Measurements from ENCODE around the gene CENPB. TPM values are rescaled to one million over a fixed set of nuclear protein-coding genes. Genes with fewer than 3 reads are reported as not detected.
A peak's percentile ranks its signal among the peaks of the same experiment; 100 is the strongest.

CENPB gene
- total RNA-seq, 3 donors from 2014 or later: 71.7 to 114 (median 75.0) TPM

DNA sequence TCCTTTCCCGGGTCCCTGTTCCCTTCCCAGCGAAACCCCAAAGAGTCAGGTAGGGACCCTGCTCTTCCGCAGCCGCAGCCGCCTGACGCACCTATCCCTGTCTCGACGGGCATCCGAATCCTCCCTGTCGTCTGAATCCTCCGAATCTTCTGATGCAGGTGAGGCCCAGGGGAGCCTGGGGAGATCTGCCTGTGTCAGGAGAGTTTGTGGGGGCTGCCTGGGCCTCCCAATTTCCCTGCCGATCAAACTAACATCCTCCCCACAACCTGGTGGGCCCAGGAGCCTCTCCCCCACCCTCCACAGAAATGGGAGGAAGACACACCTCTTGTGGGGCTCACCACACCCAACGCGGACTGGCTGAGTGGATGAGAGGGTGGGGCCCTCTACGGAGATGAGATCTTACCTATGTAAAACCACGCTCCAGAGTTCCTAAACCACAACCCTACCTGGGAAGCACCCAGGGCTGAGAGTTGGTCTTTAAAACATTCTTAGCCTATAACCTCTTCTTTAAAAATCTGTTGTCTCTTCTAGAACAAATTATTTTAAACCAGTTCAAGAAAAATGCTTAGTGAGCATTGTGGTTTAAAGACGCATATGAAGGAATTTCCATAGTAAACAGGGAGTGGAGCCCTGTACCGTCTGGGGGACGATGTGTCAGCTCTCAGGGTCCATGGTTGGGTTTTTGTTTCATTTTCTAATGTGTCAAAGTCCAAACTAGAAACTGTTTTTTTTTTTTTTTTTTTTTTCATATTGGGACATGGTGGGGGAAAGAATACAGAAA is 11.2 kb upstream of the CENPB start:
- H3K4me3 ChIP-seq: no peak overlapping the region
- H3K4me1 ChIP-seq (ENCODE audit: low read depth): peaks cover 34% of the 10 kb centered on the region
- TF ChIP-seq, protein P1, sequence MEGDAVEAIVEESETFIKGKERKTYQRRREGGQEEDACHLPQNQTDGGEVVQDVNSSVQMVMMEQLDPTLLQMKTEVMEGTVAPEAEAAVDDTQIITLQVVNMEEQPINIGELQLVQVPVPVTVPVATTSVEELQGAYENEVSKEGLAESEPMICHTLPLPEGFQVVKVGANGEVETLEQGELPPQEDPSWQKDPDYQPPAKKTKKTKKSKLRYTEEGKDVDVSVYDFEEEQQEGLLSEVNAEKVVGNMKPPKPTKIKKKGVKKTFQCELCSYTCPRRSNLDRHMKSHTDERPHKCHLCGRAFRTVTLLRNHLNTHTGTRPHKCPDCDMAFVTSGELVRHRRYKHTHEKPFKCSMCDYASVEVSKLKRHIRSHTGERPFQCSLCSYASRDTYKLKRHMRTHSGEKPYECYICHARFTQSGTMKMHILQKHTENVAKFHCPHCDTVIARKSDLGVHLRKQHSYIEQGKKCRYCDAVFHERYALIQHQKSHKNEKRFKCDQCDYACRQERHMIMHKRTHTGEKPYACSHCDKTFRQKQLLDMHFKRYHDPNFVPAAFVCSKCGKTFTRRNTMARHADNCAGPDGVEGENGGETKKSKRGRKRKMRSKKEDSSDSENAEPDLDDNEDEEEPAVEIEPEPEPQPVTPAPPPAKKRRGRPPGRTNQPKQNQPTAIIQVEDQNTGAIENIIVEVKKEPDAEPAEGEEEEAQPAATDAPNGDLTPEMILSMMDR (IDR thresholded peaks at IDR 0.05): no peak
- no peaks in the 10 kb centered on the region for H3K9me3 ChIP-seq
- H3K36me3 ChIP-seq (ENCODE audit: low read depth): no peaks in the 10 kb centered on the region
- DNase-seq: peak; percentile 59 to 81 (median 63)
- intact Hi-C loops (cut with DNase I, micrococcal nuclease): no loop called here
- ATAC-seq: peak; percentile 37

DNA sequence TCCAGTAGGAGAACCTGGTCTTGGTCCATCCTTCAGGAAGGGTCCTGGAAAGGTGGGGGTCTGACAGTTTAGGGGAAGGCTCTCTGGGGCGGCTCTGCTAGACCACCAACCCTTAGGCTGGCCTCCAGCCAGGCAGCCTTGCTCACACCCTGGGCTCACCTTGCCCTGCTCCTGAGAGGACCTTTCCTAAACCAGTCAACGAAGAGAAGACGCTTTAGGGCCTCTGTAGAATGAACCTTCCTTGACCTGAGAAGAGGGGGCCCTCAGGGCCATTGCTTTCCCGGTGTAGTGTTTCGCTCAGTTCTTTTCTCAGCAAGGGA is 10.6 kb upstream of the CENPB start:
- intact Hi-C loops (cut with DNase I, micrococcal nuclease): no loop called here
- Histone ChIP-seq H3K4me3 (no peak overlapping the region), H3K9me3 (no peaks in the 10 kb centered on the region), H3K4me1 (ENCODE audit: low read depth) (peaks cover 34% of the 10 kb centered on the region), H3K36me3 (ENCODE audit: low read depth) (no peaks in the 10 kb centered on the region)
- TF ChIP-seq, protein P1 (IDR thresholded peaks at IDR 0.05): no peak
- ATAC-seq: no peak
- peak in 2 of 3 donors; percentile 34 to 52 for DNase-seq

GRCh38 chr20:3796477-3797225 is 10.1 kb upstream of the CENPB start:
- DNase-seq (peak in 2 of 3 donors; percentile 59 to 73), ATAC-seq (peak; percentile 1)
- intact Hi-C loops (cut with DNase I, micrococcal nuclease): no loop called here
- TF ChIP-seq, protein P1 (IDR thresholded peaks at IDR 0.05): no peak
- Histone ChIP-seq H3K36me3 (ENCODE audit: low read depth) (no peaks in the 10 kb centered on the region), H3K4me1 (ENCODE audit: low read depth) (peaks cover 34% of the 10 kb centered on the region), H3K9me3 (no peaks in the 10 kb centered on the region), H3K4me3 (peak overlapping the region; percentile 17)

DNA sequence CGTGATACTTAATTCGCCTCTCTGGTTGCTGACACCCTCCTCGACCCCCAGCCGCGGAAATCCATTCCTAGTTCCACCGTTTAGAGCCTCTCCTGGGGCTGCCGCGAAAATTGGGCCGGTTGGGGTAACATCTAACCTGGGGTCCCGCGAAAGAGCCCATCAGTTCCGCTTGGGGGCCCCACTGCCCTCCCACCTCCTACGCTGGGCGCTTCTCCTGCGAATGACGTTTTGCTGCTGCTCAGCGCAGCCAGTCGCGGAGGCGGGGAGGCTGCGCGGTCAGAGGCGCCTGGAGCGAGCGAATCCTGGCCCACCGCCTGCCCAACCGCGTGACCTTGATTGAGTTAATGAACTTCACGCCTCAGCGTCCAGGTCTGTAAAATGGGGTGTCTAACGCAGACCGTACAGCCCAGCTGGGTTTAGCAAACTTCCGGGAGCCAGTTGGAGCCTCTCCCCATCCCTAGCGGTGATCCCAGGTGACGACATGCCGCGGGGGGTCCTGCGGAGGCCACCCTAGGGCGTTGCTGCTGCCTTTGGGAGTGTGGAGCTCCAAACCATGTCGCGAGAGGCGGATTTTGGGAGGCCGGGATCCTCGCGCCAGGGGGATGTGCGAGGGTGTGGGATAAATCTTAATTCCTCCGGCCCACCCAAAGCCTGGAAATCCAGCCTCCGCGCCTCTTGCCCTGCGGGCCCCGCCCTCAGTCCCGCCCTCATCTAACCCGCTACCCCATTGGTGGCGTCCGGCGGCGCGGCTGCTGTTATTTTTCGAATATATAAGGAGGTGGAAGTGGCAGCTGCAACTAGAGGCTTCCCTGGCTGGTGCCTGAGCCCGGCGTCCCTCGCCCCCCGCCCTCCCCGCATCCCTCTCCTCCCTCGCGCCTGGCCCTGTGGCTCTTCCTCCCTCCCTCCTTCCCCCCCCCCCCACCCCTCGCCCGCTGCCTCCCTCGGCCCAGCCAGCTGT is 9.2 kb upstream of the CENPB start, which contains the start of gene CDC25B:
CDC25B (plus strand) TSS at position 800 of the 958 bp plus-strand sequence. CDS start 222 bp downstream, outside the sequence.
- Histone ChIP-seq H3K9me3 (no peaks in the 10 kb centered on the region), H3K4me3 (peak within 1 kb of the TSS; percentile 35), H3K36me3 (ENCODE audit: low read depth) (no peaks in the 10 kb centered on the region), H3K4me1 (ENCODE audit: low read depth) (peaks cover 34% of the 10 kb centered on the region)
- DNase-seq: peak; percentile 96 to 98 (median 97)
- TF ChIP-seq, protein P1 (IDR thresholded peaks at IDR 0.05): no peak
- intact Hi-C loops (cut with DNase I, micrococcal nuclease): no loop called here
- ATAC-seq: peak; percentile 87
